Bladder microvascular endothelial cell (primary cell): ENCODE measurements around the gene EXT2. TPM values are rescaled to one million over a fixed set of nuclear protein-coding genes. Genes with fewer than 3 reads are reported as not detected.

Source experiments
- total RNA-seq: library from RNA; depleted of rRNA; stranded (reverse); fragments of >200 nt; gene quantifications from 2 replicates; pipeline ENCODE4 v1.2.3, GENCODE V29; 2014

Gene EXT2
- total RNA-seq: 87.7 and 173 TPM in 2 replicates

GRCh38 chr11:44095506-44096359 is at the start of gene EXT2:
TSS of gene EXT2 (plus strand) at chr11:44095678. CDS start at chr11:44107713, 12,035 bp downstream.

GRCh38 chr11:44047931-44048431 is 47.5 kb upstream of the EXT2 start, which contains the start of gene ACCSL:
TSS of gene ACCSL (plus strand) at chr11:44047981. CDS start at chr11:44048037, 56 bp downstream.

GRCh38 chr11:44065841-44066731 is 29.4 kb upstream of the EXT2 start, which contains the start of gene ACCS:
TSS of gene ACCS (plus strand) at chr11:44066270. CDS start at chr11:44067628, 1,358 bp downstream.

Other genes with a start within 250 kb of the EXT2 start
- 26.9 and 27.8 TPM in 2 replicates for gene ALKBH3, start 214.8 kb upstream of the EXT2 start, total RNA-seq
- 1.3 and 4.0 TPM in 2 replicates for gene C11orf96, start 153.0 kb upstream of the EXT2 start, total RNA-seq
- not detected in 2 replicates for gene ACCSL, start 47.7 kb upstream of the EXT2 start, total RNA-seq
- 5.5 and 8.3 TPM in 2 replicates for gene ACCS, start 29.4 kb upstream of the EXT2 start, total RNA-seq
- gene ALX4, start 214.5 kb downstream of the EXT2 start, total RNA-seq: not detected in 2 replicates